HT-29 (cell line): Measurements from ENCODE around the gene FAF2. TPM values are rescaled to one million over a fixed set of nuclear protein-coding genes. Genes with fewer than 3 reads are reported as not detected.
A peak's percentile ranks its signal among the peaks of the same experiment; 100 is the strongest.
"Not testable (repeated sequence)": the region's sequence is repeated elsewhere in the genome, so short reads cannot be mapped to it uniquely, and the experiment has no call there.

Experiments used
- DNase-seq: peaks from one replicate; pipeline ENCODE4 v3.0.0-alpha.2; 2015; ENCODE audit warnings: low spot score
- small RNA-seq: library from RNA; depleted of rRNA; stranded (forward); fragments of <200 nt; gene quantifications from one replicate; pipeline ENCODE3, GENCODE V24; 2014
- total RNA-seq: library from RNA; depleted of rRNA; stranded (reverse); fragments of >200 nt; shearing (Covaris generic); gene quantifications from 2 replicates; pipeline ENCODE4 v1.2.3, GENCODE V29; 2014; rRNA removed

Gene FAF2
- total RNA-seq, 1 experiment from 2014 or later = 28.7 TPM

GRCh38 chr5:176542596-176543427 lies 94.6 kb downstream of the FAF2 start:
- no peak for DNase-seq

GRCh38 chr5:176543428-176544182 lies 95.4 kb downstream of the FAF2 start:
- DNase-seq = peak; percentile 73

- DNase-seq = no peak
Measured at GRCh38 chr5:176545388-176545736, 97.2 kb downstream of the FAF2 start.

GRCh38 chr5:176545737-176546509 lies 97.7 kb downstream of the FAF2 start:
- DNase-seq = peak; percentile 58

- DNase-seq = peak; percentile 60
Measured at GRCh38 chr5:176547802-176548201, 99.6 kb downstream of the FAF2 start.

- no peak for DNase-seq
Measured at GRCh38 chr5:176548967-176549444, 100.8 kb downstream of the FAF2 start, which contains the start of gene CDHR2. Gene CDHR2, plus strand, starts transcription at chr5:176549342. Its CDS starts 16,011 bp downstream, at chr5:176565353.

- no peak for DNase-seq
Measured at GRCh38 chr5:176549871-176550270, 101.7 kb downstream of the FAF2 start.

- DNase-seq = no peak
Measured at GRCh38 chr5:176550275-176550831, 102.2 kb downstream of the FAF2 start.

- not testable (repeated sequence) for DNase-seq
Measured at GRCh38 chr5:176550937-176551336, 102.8 kb downstream of the FAF2 start.

- no peak for DNase-seq
Measured at GRCh38 chr5:176552332-176552869, 104.2 kb downstream of the FAF2 start.

GRCh38 chr5:176553260-176554085 lies 105.3 kb downstream of the FAF2 start:
- peak; percentile 30 for DNase-seq

GRCh38 chr5:176557846-176558245 lies 109.7 kb downstream of the FAF2 start:
- DNase-seq = no peak

Small RNA genes within 50 kb of the gene (small RNA-seq; reads per million reads assigned to genes)
- gene AC010297.1 (not detected), gene RF00019 (not detected), gene RN7SL684P (not detected)

Other genes with a start within 250 kb of the FAF2 start
- gene SIMC1, start 210.0 kb upstream of the FAF2 start, total RNA-seq = 10.9 and 13.1 TPM in 2 replicates
- gene KIAA1191, start 86.6 kb upstream of the FAF2 start, total RNA-seq = 43.6 and 53.5 TPM in 2 replicates
- 0.03 TPM in 1 of 2 replicates, not detected in the other for gene ARL10, start 82.9 kb upstream of the FAF2 start, total RNA-seq
- 77.1 and 82.4 TPM in 2 replicates for gene NOP16, start 59.8 kb upstream of the FAF2 start, total RNA-seq
- 142 and 166 TPM in 2 replicates for gene HIGD2A, start 59.6 kb upstream of the FAF2 start, total RNA-seq
- gene CLTB, start 31.8 kb upstream of the FAF2 start, total RNA-seq = 87.3 and 97.2 TPM in 2 replicates
- gene RNF44, start 89.0 kb downstream of the FAF2 start, total RNA-seq = 42.3 and 55.0 TPM in 2 replicates
- 0.16 and 0.20 TPM in 2 replicates for gene CDHR2, start 101.0 kb downstream of the FAF2 start, total RNA-seq
- gene GPRIN1, start 161.8 kb downstream of the FAF2 start, total RNA-seq = 4.3 and 5.6 TPM in 2 replicates
- gene SNCB, start 182.1 kb downstream of the FAF2 start, total RNA-seq = not detected in 2 replicates
- gene EIF4E1B, start 182.3 kb downstream of the FAF2 start, total RNA-seq = not detected in 2 replicates
- gene TSPAN17, start 199.1 kb downstream of the FAF2 start, total RNA-seq = 25.6 and 34.2 TPM in 2 replicates